Omental fat pad (tissue), 4 donors: ENCODE data around the gene DKK2. TPM values are rescaled to one million over a fixed set of nuclear protein-coding genes. Genes with fewer than 3 reads are reported as not detected.

Source experiments
- ATAC-seq: fragments of 150-250 bp; one replicate; pipeline ENCODE4 v1.9.1; 2016; ENCODE audit warnings: mild to moderate bottlenecking, moderate library complexity; ENCODE audit not compliant: low FRiP score
- DNase-seq: peaks from one replicate; pipeline ENCODE4 v3.0.0-alpha.2; 2019; ENCODE audit warnings: low spot score
- total RNA-seq, 4 donors: library from RNA; depleted of rRNA; stranded (reverse); fragments of >200 nt; gene quantifications; one replicate each; pipeline ENCODE4 v1.1.0, GENCODE V29; 2016
- TF ChIP-seq, protein P1 (sequence below), 3 donors: fragments of 450-650 bp; IDR thresholded peaks; one replicate each; pipeline ENCODE4 v1.5.1; 2016 to 2017; ENCODE audit warnings: antibody characterized with exemption in 3 of 3, mild to moderate bottlenecking in 3 of 3, moderate library complexity in 2 of 3

DKK2 gene
- total RNA-seq, 4 donors from 2014 or later: 0.28 to 1.3 (median 0.67) TPM

DNA sequence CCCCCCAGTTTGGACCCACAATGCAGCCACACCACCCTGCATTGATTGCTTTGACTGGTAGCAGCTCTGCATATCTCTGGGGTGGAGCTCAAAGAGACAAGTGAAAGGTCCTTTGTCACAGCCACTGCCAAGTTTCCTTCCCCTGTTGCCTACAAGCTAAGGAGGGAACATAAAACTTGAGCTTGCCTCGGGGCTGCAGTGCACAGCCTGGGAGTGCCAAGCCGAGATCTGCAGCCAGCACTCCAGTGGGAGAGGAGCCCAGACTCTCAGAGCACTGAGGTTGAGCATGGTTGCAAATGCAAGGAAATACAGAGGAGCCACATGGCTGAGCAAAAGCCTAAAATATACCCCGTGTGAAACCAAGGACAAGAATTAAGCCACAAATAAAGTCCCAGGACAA, 142.2 kb downstream of the DKK2 start:
- DNase-seq (no peak), ATAC-seq (no peak)
- TF ChIP-seq, protein P1, sequence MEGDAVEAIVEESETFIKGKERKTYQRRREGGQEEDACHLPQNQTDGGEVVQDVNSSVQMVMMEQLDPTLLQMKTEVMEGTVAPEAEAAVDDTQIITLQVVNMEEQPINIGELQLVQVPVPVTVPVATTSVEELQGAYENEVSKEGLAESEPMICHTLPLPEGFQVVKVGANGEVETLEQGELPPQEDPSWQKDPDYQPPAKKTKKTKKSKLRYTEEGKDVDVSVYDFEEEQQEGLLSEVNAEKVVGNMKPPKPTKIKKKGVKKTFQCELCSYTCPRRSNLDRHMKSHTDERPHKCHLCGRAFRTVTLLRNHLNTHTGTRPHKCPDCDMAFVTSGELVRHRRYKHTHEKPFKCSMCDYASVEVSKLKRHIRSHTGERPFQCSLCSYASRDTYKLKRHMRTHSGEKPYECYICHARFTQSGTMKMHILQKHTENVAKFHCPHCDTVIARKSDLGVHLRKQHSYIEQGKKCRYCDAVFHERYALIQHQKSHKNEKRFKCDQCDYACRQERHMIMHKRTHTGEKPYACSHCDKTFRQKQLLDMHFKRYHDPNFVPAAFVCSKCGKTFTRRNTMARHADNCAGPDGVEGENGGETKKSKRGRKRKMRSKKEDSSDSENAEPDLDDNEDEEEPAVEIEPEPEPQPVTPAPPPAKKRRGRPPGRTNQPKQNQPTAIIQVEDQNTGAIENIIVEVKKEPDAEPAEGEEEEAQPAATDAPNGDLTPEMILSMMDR (IDR thresholded peaks at IDR 0.05): no peak

DNA sequence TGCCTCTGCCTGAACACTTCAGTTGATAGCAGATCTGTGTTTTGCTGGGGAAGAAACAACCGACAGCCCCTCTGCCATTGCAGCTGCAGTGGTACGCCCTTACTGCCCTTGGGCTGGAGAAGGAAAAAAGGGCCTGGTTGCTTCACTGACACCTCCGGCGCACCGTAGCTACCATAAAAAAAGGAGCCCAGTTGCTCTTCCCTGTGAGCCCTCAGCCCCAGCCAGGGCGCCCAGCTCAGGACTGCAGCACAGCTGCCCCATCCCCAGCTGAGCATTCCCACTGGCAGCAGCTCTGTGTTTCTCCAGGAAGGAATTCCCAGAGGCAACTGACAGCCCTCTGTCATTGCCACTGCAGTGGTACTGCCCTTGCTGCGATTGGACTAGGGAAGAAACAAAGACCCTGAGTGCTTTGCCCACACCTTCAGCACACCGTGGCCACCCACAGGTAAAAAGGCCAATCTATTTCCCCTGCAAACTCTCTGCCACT, 142.7 kb downstream of the DKK2 start:
- TF ChIP-seq, protein P1 (IDR thresholded peaks at IDR 0.05): no peak
- ATAC-seq (no peak), DNase-seq (no peak)

DNA sequence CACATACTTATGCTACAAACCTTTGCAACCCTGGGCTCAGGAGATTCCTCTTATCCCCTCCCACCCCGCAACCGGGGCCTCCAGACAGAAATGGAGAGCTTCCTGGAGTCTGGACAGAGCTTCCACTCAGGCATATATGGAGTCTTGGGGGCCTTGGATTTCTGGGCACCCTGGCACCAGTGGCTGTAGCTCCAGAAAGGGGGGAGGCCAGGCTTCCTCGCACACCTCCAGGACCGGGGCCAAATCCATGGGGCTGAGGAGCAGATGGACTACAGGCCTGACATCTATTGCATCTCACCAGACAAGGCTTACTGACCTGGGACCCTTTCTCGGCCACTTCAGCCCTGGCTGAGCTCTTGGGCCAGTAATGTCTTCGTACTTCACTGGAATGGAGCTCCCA, 143.3 kb downstream of the DKK2 start:
- ATAC-seq (no peak), DNase-seq (no peak)
- TF ChIP-seq, protein P1 (IDR thresholded peaks at IDR 0.05): no peak

DNA sequence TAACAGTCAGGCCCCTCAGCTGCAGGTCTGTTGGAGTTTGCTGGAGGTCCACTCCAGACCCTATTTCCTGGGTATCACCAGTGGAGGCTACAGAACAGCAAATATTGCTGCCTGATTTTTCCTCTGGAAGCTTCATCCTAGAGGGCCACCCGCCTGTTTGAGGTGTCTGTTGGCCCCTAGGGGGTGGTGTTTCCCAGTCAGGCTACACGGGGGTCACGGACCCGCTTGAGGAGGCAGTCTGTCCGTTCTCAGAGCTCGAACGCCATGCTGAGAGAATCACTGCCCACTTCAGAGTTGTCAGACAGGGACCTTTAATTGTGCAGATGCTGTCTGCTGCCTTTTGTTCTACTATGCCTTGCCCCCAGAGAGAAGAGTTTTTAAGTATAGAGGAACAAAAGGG, 160.8 kb downstream of the DKK2 start:
- DNase-seq (no peak), ATAC-seq (no peak)
- TF ChIP-seq, protein P1 (IDR thresholded peaks at IDR 0.05): no peak
